Stomach (tissue), 9 donors: ENCODE measurements around the gene NFU1. TPM values are rescaled to one million over a fixed set of nuclear protein-coding genes. Genes with fewer than 3 reads are reported as not detected.

Source experiments
- DNase-seq, 2 donors: peaks; one replicate each; pipeline versions ENCODE4 v3.0.0 to v3.0.0-alpha.2; 2013 to 2019
- H3K27ac ChIP-seq, 5 donors: fragments of 200-600 bp in 4 of 5; sonication (generic) in 4 of 5; one replicate each; pipeline ENCODE4 v1.5.1; 2013 to 2019; ENCODE audit warnings: mild to moderate bottlenecking in 1 of 5, moderate library complexity in 1 of 5
- H3K27me3 ChIP-seq, 3 donors: fragments of 200-600 bp; sonication (generic); one replicate each; pipeline ENCODE4 v1.5.1; 2017 to 2019; ENCODE audit warnings: mixed run types in 1 of 3
- H3K36me3 ChIP-seq, 4 donors: fragments of 200-600 bp; sonication (generic); 1 replicate in 3 of 4; 2 replicates in 1 of 4; pipeline ENCODE4 v1.5.1; 2016 to 2019
- H3K4me1 ChIP-seq, 4 donors: fragments of 200-600 bp; sonication (generic); one replicate each; pipeline ENCODE4 v1.5.1; 2016 to 2019
- H3K4me3 ChIP-seq, 4 donors: fragments of 200-600 bp; sonication (generic) in 3 of 4; one replicate each; pipeline ENCODE4 v1.5.1; 2016 to 2019; ENCODE audit warnings: mild to moderate bottlenecking in 1 of 4
- H3K9me3 ChIP-seq, 4 donors: fragments of 200-600 bp; sonication (generic); one replicate each; pipeline ENCODE4 v1.5.1; 2016 to 2019
- EP300 ChIP-seq: sonication (generic); formaldehyde crosslinking; IDR thresholded peaks from one replicate; pipeline ENCODE4 v1.6.1; 2017; ENCODE audit warnings: antibody characterized with exemption
- POLR2A ChIP-seq, 4 donors: fragments of 450-650 bp; IDR thresholded peaks; one replicate each; pipeline ENCODE4 v1.6.1; 2016; ENCODE audit warnings: antibody characterized with exemption in 4 of 4, control low read depth in 2 of 4, mild to moderate bottlenecking in 1 of 4, moderate library complexity in 1 of 4
- POLR2AphosphoS5 ChIP-seq, 3 donors: sonication (generic); formaldehyde crosslinking; IDR thresholded peaks; one replicate each; pipeline ENCODE4 v1.6.1; 2016; ENCODE audit warnings: antibody characterized with exemption in 3 of 3
- WGBS, 5 donors: extraction: QIAGEN DNeasy Blood & Tissue Kit in 3 of 5; methylation state at CpG; one replicate each; pipeline versions ENCODE4 v1.1.5 to v1.1.7; 2013 to 2018; 5-methylcytosine and 5-hydroxymethylcytosine counted together
- intact Hi-C: fragments of 100-400 bp; cut with DNase I; formaldehyde crosslinking; loops from one replicate; pipeline ENCODE4 v1.15.1; 2023; ENCODE audit warnings: low total_unique reads
- polyA plus RNA-seq, 3 donors: library from polyadenylated mRNA; stranded (reverse); fragments of 200-250 nt; gene quantifications; one replicate each; pipeline ENCODE4 v1.2.3, GENCODE V29; 2013
- total RNA-seq, 5 donors: library from RNA; depleted of rRNA; stranded (reverse); fragments of >200 nt; gene quantifications; one replicate each; pipeline versions ENCODE4 v1.1.0 to v1.2.3, GENCODE V29; 2014 to 2016
- TF ChIP-seq, protein P1 (sequence below), 7 experiments: fragments of 450-650 bp in 4 of 7; fragments of 200-600 bp in 3 of 7; sonication (generic) in 3 of 7; IDR thresholded peaks; one replicate each; pipeline ENCODE4 v1.5.1; 2016 to 2019; ENCODE audit warnings: antibody characterized with exemption in 7 of 7, control low read depth in 2 of 7, mild to moderate bottlenecking in 1 of 7
- donor health status: healthy with polysubstance abuse.
- donor health status: Bipolar disorder and iron deficiency.
- donor health status: healthy.

NFU1 gene
- total and polyA plus RNA-seq, 8 donors, result 14.7 to 62.7 (median 39.6) TPM

DNA sequence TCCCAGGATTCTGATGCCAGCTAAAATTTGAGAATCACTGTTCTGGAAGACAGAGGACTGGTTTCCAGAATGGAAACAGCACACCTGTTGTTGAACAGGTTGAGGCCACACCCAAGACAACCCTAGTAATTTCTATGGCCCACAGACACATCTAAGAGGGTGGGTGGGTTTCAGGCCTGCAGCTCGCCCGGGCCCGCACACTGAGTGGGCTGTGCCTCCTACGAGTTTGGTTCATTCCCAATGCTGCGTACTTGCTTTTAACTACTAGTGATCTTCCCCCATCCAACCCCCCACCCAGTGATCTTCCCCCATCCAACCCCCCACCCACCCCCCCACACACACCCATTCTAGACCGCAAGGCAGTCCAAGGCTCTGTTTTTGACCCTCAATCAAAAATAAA lies 1.3 kb upstream of the NFU1 start:
- no peak for TF ChIP-seq POLR2A (IDR thresholded peaks at IDR 0.05)
- no peak for TF ChIP-seq EP300
- TF ChIP-seq, protein P1, sequence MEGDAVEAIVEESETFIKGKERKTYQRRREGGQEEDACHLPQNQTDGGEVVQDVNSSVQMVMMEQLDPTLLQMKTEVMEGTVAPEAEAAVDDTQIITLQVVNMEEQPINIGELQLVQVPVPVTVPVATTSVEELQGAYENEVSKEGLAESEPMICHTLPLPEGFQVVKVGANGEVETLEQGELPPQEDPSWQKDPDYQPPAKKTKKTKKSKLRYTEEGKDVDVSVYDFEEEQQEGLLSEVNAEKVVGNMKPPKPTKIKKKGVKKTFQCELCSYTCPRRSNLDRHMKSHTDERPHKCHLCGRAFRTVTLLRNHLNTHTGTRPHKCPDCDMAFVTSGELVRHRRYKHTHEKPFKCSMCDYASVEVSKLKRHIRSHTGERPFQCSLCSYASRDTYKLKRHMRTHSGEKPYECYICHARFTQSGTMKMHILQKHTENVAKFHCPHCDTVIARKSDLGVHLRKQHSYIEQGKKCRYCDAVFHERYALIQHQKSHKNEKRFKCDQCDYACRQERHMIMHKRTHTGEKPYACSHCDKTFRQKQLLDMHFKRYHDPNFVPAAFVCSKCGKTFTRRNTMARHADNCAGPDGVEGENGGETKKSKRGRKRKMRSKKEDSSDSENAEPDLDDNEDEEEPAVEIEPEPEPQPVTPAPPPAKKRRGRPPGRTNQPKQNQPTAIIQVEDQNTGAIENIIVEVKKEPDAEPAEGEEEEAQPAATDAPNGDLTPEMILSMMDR (IDR thresholded peaks at IDR 0.05), result no peak
- no peak for TF ChIP-seq POLR2AphosphoS5 (IDR thresholded peaks at IDR 0.05)
- Histone ChIP-seq H3K27me3 (no peaks in the 10 kb centered on the region), H3K4me3 (no peak overlapping the region), H3K4me1 (peaks cover 19 to 34% (median 29%) of the 10 kb centered on the region in 4 donors), H3K9me3 (no peaks in the 10 kb centered on the region), H3K36me3 (no peaks in the 10 kb centered on the region), H3K27ac (peak overlapping the region; percentile 92 to 98 (median 97))
- WGBS, 5 donors, result 95 to 100% (median 98%) methylated on average over 6 of the region's 6 CpGs
- intact Hi-C loops, result no loop called here
- no peak for DNase-seq

DNA sequence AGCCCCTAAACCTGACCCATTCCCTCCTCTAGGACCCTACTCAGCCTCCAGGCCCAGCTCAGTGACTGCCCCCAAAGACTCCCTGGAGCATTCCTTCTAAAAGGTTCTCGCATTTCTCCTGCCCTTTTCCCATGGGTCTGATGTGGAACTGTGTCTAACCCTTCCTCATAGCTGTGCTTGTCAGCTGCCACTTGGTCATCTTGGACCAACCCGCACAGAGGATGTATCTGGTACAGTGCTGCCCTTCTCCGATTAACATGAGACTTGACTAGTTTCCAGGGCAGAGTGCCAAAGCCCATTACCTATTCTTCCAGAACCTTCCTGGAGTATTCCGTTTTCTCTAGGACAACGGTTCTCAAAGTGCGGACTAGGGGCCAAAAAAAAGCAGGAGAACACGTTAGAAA lies 518 bp upstream of the NFU1 start:
- WGBS, 5 donors, result 29 to 44% (median 41%) methylated on average over 7 of the region's 7 CpGs
- no peaks in the 10 kb centered on the region for H3K36me3 ChIP-seq
- no peaks in the 10 kb centered on the region for H3K9me3 ChIP-seq
- intact Hi-C loops, result no loop called here
- peak overlapping the region; percentile 92 to 98 (median 97) for H3K27ac ChIP-seq
- peak in 1 of 2 donors; percentile 36 for DNase-seq
- no peaks in the 10 kb centered on the region for H3K27me3 ChIP-seq
- peak overlapping the region; percentile 71 to 98 (median 86) for H3K4me3 ChIP-seq
- H3K4me1 ChIP-seq, result peaks cover 19 to 35% (median 30%) of the 10 kb centered on the region in 4 donors
- no peak for TF ChIP-seq POLR2AphosphoS5 (IDR thresholded peaks at IDR 0.05)
- TF ChIP-seq, protein P1 (IDR thresholded peaks at IDR 0.05), result no peak
- TF ChIP-seq POLR2A (IDR thresholded peaks at IDR 0.05), result no peak
- TF ChIP-seq EP300, result no peak

DNA sequence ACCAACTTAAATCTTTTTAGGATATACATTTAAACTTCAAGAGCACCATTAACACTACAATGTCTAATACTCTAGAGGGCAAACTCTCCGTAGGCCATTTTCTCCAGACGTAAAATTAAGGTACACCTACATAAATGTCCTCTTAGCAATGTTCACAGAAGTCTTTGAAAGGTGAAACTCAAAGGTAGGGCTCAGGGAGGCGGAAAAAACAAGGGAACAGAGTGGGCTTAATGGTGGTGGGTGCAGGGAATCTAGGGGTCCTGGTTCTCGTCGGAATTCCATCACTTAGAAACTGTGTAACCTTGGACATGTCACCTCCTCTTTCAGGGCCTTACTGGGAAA lies 668 bp downstream of the NFU1 start:
- Histone ChIP-seq H3K9me3 (no peaks in the 10 kb centered on the region), H3K27me3 (no peaks in the 10 kb centered on the region), H3K4me3 (peak overlapping the region; percentile 71 to 98 (median 86)), H3K36me3 (peaks cover 0 to 4% (median under 1%) of the 10 kb centered on the region in 4 donors), H3K4me1 (peaks cover 19 to 43% (median 30%) of the 10 kb centered on the region in 4 donors), H3K27ac (peak overlapping the region; percentile 92 to 98 (median 97))
- DNase-seq, result no peak
- no peak for TF ChIP-seq POLR2AphosphoS5 (IDR thresholded peaks at IDR 0.05)
- TF ChIP-seq, protein P1 (IDR thresholded peaks at IDR 0.05), result no peak
- TF ChIP-seq POLR2A (IDR thresholded peaks at IDR 0.05), result no peak
- 2 to 5% (median 4%) methylated on average over 5 of the region's 5 CpGs for WGBS, 5 donors
- intact Hi-C loops, result no loop called here

DNA sequence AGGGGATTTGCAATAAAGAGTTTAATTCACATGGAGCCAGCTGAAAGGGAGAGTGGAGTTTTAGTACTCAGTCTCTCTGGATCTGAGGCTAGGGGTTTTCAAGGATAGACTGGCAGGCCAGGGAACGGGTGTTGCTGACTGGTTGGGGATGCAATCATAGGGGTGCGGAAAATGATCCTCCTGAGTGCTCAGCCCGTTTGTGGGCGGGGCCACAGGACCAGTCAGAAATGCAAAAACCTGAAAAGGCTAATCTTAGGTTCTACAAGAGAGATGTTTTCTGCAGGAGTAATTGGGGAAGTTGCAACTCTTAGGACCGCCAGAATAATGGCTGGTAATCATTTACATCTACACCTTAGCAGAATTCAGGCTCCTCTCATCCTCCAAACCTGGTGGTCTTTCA lies 2.5 kb downstream of the NFU1 start:
- H3K27ac ChIP-seq, result no peak overlapping the region
- H3K9me3 ChIP-seq, result no peaks in the 10 kb centered on the region
- peaks cover 0 to 20% (median 19%) of the 10 kb centered on the region in 4 donors for H3K36me3 ChIP-seq
- 76 to 83% (median 80%) methylated on average over 5 of the region's 5 CpGs for WGBS, 5 donors
- H3K27me3 ChIP-seq, result no peaks in the 10 kb centered on the region
- TF ChIP-seq POLR2A (IDR thresholded peaks at IDR 0.05) (no peak), EP300 (no peak)
- no peak for DNase-seq
- intact Hi-C loops, result no loop called here
- H3K4me3 ChIP-seq, result no peak overlapping the region
- peaks cover 19 to 44% (median 34%) of the 10 kb centered on the region in 4 donors for H3K4me1 ChIP-seq

DNA sequence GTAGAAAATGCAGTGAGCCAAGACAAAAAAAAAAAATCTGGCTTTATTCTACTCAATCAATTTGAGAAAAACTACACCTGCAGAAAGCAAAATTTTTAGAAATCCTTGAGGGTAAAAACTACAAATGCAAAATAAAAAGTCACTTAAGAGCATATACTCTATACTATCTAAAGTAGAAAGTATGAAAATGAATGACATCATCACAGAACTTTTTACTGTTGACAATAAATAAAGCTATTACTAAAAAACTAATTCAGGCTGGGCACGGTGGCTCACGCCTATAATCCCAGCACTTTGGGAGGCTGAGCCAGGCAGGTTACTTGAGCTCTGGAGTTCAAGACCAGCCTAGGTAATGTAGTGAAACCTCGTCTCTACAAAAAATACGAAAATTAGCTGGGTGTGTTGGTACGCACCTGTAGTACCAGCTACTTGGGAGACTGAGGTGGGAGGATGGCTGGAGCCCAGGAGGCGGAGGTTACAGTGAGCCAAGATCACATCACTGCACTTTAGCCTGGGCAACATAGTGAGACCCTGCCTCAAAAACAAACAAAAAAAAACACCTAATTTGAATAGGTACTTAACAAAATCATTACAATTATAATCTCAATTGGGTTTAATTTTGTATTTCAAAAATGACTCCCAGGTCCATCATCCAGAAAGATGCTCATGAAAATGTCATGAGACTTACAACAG lies 7.6 kb downstream of the NFU1 start:
- Histone ChIP-seq H3K4me1 (peaks cover 0 to 33% (median 13%) of the 10 kb centered on the region in 4 donors), H3K27me3 (no peaks in the 10 kb centered on the region), H3K4me3 (no peak overlapping the region), H3K27ac (peak overlapping the region in 2 of 5 donors; percentile 33 to 38), H3K36me3 (peaks cover 17 to 66% (median 58%) of the 10 kb centered on the region in 4 donors), H3K9me3 (no peaks in the 10 kb centered on the region)
- no peak for DNase-seq
- 89 to 94% (median 92%) methylated on average over 6 of the region's 6 CpGs for WGBS, 5 donors
- TF ChIP-seq, protein P1 (IDR thresholded peaks at IDR 0.05), result no peak
- TF ChIP-seq POLR2AphosphoS5 (IDR thresholded peaks at IDR 0.05) (no peak), EP300 (no peak), POLR2A (IDR thresholded peaks at IDR 0.05) (no peak)
- intact Hi-C loops, result no loop called here
